GM19372 (cell line): ENCODE measurements around the gene OPN1MW2.
"Not testable (repeated sequence)": the region's sequence is repeated elsewhere in the genome, so short reads cannot be mapped to it uniquely, and the experiment has no call there.

ENCODE experiments used
- ATAC-seq: cut with Tn5 transposase; IDR thresholded peaks from one replicate; pipeline ENCODE4 v1.9.1; 2021; ENCODE audit warnings: mild to moderate bottlenecking, low read depth, moderate library complexity; ENCODE audit not compliant: unreplicated experiment

OPN1MW2 gene

GRCh38 chrX:154263072-154263471 is 43.5 kb downstream of the OPN1MW2 start:
- ATAC-seq = not testable (repeated sequence)

GRCh38 chrX:154269245-154269644 is 49.7 kb downstream of the OPN1MW2 start:
- ATAC-seq = not testable (repeated sequence)
